Liver (tissue), 9 donors: ENCODE measurements around the gene PACS1. TPM values are rescaled to one million over a fixed set of nuclear protein-coding genes. Genes with fewer than 3 reads are reported as not detected.

Experiments used
- DNase-seq: peaks from one replicate; pipeline ENCODE4 v3.0.0-alpha.2; 2017; ENCODE audit warnings: low spot score
- H3K27ac ChIP-seq, 2 donors: one replicate each; pipeline ENCODE4 v1.7.0; 2013; ENCODE audit warnings: inconsistent platforms in 2 of 2, low read length in 2 of 2, control low read depth in 1 of 2, low read depth in 1 of 2, mild to moderate bottlenecking in 1 of 2
- H3K27me3 ChIP-seq, 4 donors: one replicate each; pipeline versions ENCODE4 v1.6.1 to v1.7.0; 2013; ENCODE audit warnings: low read length in 3 of 4, inconsistent platforms in 1 of 4, mild to moderate bottlenecking in 1 of 4, moderate library complexity in 1 of 4; ENCODE audit not compliant: control insufficient read depth in 4 of 4, insufficient read depth in 4 of 4
- H3K36me3 ChIP-seq, 4 donors: one replicate each; pipeline versions ENCODE4 v1.6.1 to v1.7.0; 2013; ENCODE audit warnings: low read length in 3 of 4, mild to moderate bottlenecking in 3 of 4, low read depth in 1 of 4, moderate library complexity in 1 of 4; ENCODE audit not compliant: control insufficient read depth in 4 of 4, insufficient read depth in 3 of 4
- H3K4me1 ChIP-seq, 4 donors: one replicate each; pipeline versions ENCODE4 v1.6.1 to v1.7.0; 2013; ENCODE audit warnings: low read length in 3 of 4, mild to moderate bottlenecking in 3 of 4, moderate library complexity in 1 of 4; ENCODE audit not compliant: control insufficient read depth in 4 of 4, insufficient read depth in 4 of 4
- H3K4me3 ChIP-seq, 3 donors: one replicate each; pipeline versions ENCODE4 v1.6.1 to v1.7.0; 2013; ENCODE audit warnings: low read length in 3 of 3, control low read depth in 1 of 3, low read depth in 1 of 3, mild to moderate bottlenecking in 1 of 3
- H3K9ac ChIP-seq, 2 donors: one replicate each; pipeline ENCODE4 v1.7.0; 2013; ENCODE audit warnings: low read length in 2 of 2, mild to moderate bottlenecking in 2 of 2, moderate library complexity in 2 of 2, control low read depth in 1 of 2, low read depth in 1 of 2
- H3K9me3 ChIP-seq, 4 donors: one replicate each; pipeline versions ENCODE4 v1.6.1 to v1.7.0; 2013; ENCODE audit warnings: low read length in 3 of 4; ENCODE audit not compliant: control insufficient read depth in 4 of 4
- CTCF ChIP-seq: fragments of 150-350 bp; IDR thresholded peaks from 2 replicates; pipeline ENCODE4 v1.5.1; 2017; ENCODE audit warnings: improper control_type of control experiment, low read depth, low read length; ENCODE audit not compliant: missing input control
- FOXA1 ChIP-seq: IDR thresholded peaks from 2 replicates; pipeline ENCODE4 v1.6.1; 2016; ENCODE audit warnings: antibody characterized with exemption
- FOXA2 ChIP-seq: IDR thresholded peaks from 2 replicates; pipeline ENCODE4 v1.6.1; 2016; ENCODE audit warnings: antibody characterized with exemption
- GABPA ChIP-seq, 2 donors: IDR thresholded peaks in 1 of 2; conservative IDR thresholded peaks in 1 of 2; 2 replicates each; pipeline ENCODE4 v1.6.1; 2016; ENCODE audit warnings: antibody characterized with exemption in 2 of 2, mild to moderate bottlenecking in 1 of 2, moderate library complexity in 1 of 2
- HNF4A ChIP-seq, 2 donors: conservative IDR thresholded peaks; 2 replicates each; pipeline ENCODE4 v1.6.1; 2016; ENCODE audit warnings: antibody characterized with exemption in 2 of 2, mild to moderate bottlenecking in 2 of 2
- HNF4G ChIP-seq: IDR thresholded peaks from 2 replicates; pipeline ENCODE4 v1.6.1; 2016; ENCODE audit warnings: antibody characterized with exemption
- JUND ChIP-seq, 2 donors: IDR thresholded peaks; 2 replicates each; pipeline ENCODE4 v1.6.1; 2016; ENCODE audit warnings: antibody characterized with exemption in 2 of 2
- NR2F2 ChIP-seq: IDR thresholded peaks from 2 replicates; pipeline ENCODE4 v1.6.1; 2016; ENCODE audit warnings: antibody characterized with exemption
- RAD21 ChIP-seq, 2 donors: IDR thresholded peaks; 2 replicates each; pipeline ENCODE4 v1.6.1; 2016; ENCODE audit warnings: antibody characterized with exemption in 2 of 2, mild to moderate bottlenecking in 2 of 2
- REST ChIP-seq: IDR thresholded peaks from 2 replicates; pipeline ENCODE4 v1.6.1; 2016; ENCODE audit warnings: antibody characterized with exemption, mild to moderate bottlenecking
- RXRA ChIP-seq, 2 donors: IDR thresholded peaks; 2 replicates each; pipeline ENCODE4 v1.6.1; 2017 to 2018; ENCODE audit warnings: antibody characterized with exemption in 2 of 2, mild to moderate bottlenecking in 1 of 2
- SP1 ChIP-seq: IDR thresholded peaks from 2 replicates; pipeline ENCODE4 v1.6.1; 2018; ENCODE audit warnings: antibody characterized with exemption, mild to moderate bottlenecking
- TAF1 ChIP-seq: conservative IDR thresholded peaks from 2 replicates; pipeline ENCODE4 v1.6.1; 2016; ENCODE audit warnings: antibody characterized with exemption, mild to moderate bottlenecking
- YY1 ChIP-seq: IDR thresholded peaks from 2 replicates; pipeline ENCODE4 v1.6.1; 2016; ENCODE audit warnings: antibody characterized with exemption, mild to moderate bottlenecking
- ZBTB33 ChIP-seq: IDR thresholded peaks from 2 replicates; pipeline ENCODE4 v1.6.1; 2016; ENCODE audit warnings: antibody characterized with exemption
- WGBS: extraction: QIAGEN DNeasy Blood & Tissue Kit; methylation state at CpG from one replicate; pipeline ENCODE4 v1.1.7; 2013; 5-methylcytosine and 5-hydroxymethylcytosine counted together
- polyA plus RNA-seq, 2 donors: library from polyadenylated mRNA; stranded (reverse) in 1 of 2; unstranded in 1 of 2; fragments of 200-250 nt in 1 of 2; fragments of >200 nt in 1 of 2; fragmentation: Nextera tagmentation in 1 of 2; extraction: Ambion mirVana in 1 of 2; gene quantifications; one replicate each; pipeline versions ENCODE4 v1.2.1 to v1.2.3, GENCODE V29; 2013 to 2015
- total RNA-seq, 2 donors: library from RNA; depleted of rRNA; stranded (reverse); fragments of >200 nt; gene quantifications; one replicate each; pipeline ENCODE4 v1.2.3, GENCODE V29; 2014
- TF ChIP-seq, protein P1 (sequence below): IDR thresholded peaks from 2 replicates; pipeline ENCODE4 v1.6.1; 2016; ENCODE audit warnings: antibody characterized with exemption
- TF ChIP-seq, protein P2 (sequence below): IDR thresholded peaks from 2 replicates; pipeline ENCODE4 v1.6.1; 2016; ENCODE audit warnings: antibody characterized with exemption
- donor health status: healthy.
- donor health status: healthy.
- donor health status: healthy.
- donor health status: healthy.
- donor health status: healthy.

PACS1 gene
- total and polyA plus RNA-seq, 4 donors, result 2.7 to 9.1 (median 7.3) TPM

DNA sequence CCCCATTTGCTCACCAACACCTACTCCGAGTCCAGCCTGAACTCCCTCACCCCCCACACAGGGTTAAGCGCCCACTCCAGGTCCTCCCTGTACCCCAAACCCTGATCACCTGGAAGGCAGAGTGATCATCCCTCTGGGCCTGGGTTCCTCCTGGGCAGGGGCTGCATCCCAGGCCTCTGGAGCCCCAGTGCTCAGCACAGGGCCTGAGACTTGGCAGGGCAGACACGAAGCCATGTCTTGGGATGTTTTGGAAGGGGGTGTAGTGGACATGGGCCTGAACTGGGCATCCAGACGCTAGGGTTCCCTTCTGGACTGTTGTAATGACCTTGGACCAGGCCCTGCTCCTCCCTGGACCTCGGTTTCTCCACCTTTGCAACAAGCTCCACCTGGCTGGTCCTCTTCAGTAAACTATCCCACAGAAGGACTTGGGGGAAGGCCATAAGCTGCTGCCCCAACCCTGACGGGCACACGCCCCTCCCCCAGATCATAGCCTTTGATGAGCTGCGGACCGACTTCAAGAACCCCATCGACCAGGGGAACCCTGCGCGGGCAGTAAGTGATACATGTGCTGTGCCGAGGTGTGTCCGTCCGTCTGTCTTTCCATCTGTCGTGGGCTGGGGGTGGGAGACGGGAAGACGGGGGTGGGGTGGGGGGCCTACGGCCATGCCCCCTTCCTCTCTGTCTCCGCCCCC is 211.8 kb downstream of the PACS1 start:
- Histone ChIP-seq H3K4me1 (peaks cover 4 to 29% (median 17%) of the 10 kb centered on the region in 4 donors), H3K9me3 (no peaks in the 10 kb centered on the region), H3K9ac (no peak overlapping the region), H3K36me3 (peaks cover 0 to 5% (median 4%) of the 10 kb centered on the region in 4 donors), H3K27me3 (no peaks in the 10 kb centered on the region), H3K27ac (no peak overlapping the region), H3K4me3 (no peak overlapping the region)
- WGBS, result 28% methylated on average over 20 of the region's 20 CpGs
- DNase-seq, result no peak
- TF ChIP-seq YY1 (no peak), HNF4G (no peak), NR2F2 (no peak), FOXA1 (no peak), ZBTB33 (no peak), RXRA (IDR thresholded peaks at IDR 0.05) (no peak), JUND (IDR thresholded peaks at IDR 0.05) (no peak), GABPA (IDR thresholded peaks at IDR 0.05 in 1 of 2, conservative IDR thresholded peaks at IDR 0.05 in 1 of 2) (no peak), TAF1 (no peak), REST (no peak), RAD21 (IDR thresholded peaks at IDR 0.05) (no peak), SP1 (no peak), CTCF (no peak), HNF4A (conservative IDR thresholded peaks at IDR 0.05) (no peak), FOXA2 (no peak)
- TF ChIP-seq, protein P1, sequence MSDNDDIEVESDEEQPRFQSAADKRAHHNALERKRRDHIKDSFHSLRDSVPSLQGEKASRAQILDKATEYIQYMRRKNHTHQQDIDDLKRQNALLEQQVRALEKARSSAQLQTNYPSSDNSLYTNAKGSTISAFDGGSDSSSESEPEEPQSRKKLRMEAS, result no peak
- TF ChIP-seq, protein P2, sequence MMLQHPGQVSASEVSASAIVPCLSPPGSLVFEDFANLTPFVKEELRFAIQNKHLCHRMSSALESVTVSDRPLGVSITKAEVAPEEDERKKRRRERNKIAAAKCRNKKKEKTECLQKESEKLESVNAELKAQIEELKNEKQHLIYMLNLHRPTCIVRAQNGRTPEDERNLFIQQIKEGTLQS, result no peak
